ENCODE measurements around the gene RAB31.

The RAB31 gene

GRCh38 chr18:9671214-9671613, 36.9 kb upstream of the RAB31 start:
- no peak for TF ChIP-seq CTCF (IDR thresholded peaks at IDR 0.05)

- TF ChIP-seq CTCF (IDR thresholded peaks at IDR 0.05), result peak; percentile 29; the same call in 1 of the 2 replicates
Measured at GRCh38 chr18:9673296-9674251, 34.5 kb upstream of the RAB31 start.

- TF ChIP-seq CTCF (IDR thresholded peaks at IDR 0.05), result no peak
Measured at GRCh38 chr18:9679125-9679524, 29.0 kb upstream of the RAB31 start.

- no peak for TF ChIP-seq CTCF (IDR thresholded peaks at IDR 0.05)
Measured at GRCh38 chr18:9681217-9681616, 26.9 kb upstream of the RAB31 start.

- no peak for TF ChIP-seq CTCF (IDR thresholded peaks at IDR 0.05)
Measured at GRCh38 chr18:9682572-9682971, 25.5 kb upstream of the RAB31 start.

- peak; percentile 21; the same call in 1 of the 2 replicates for TF ChIP-seq CTCF (IDR thresholded peaks at IDR 0.05)
Measured at GRCh38 chr18:9683418-9684396, 24.4 kb upstream of the RAB31 start.

GRCh38 chr18:9684881-9685614, 23.1 kb upstream of the RAB31 start:
- no peak for TF ChIP-seq CTCF (IDR thresholded peaks at IDR 0.05)
